WTC11 (cell line): ENCODE measurements around the gene LRRC14B. TPM values are rescaled to one million over a fixed set of nuclear protein-coding genes. Genes with fewer than 3 reads are reported as not detected.

Source experiments
- ATAC-seq: fragments of 200-7000 bp; cut with Tn5 transposase; 2 replicates; pipeline ENCODE4 v1.10.0; 2021; ENCODE audit warnings: mild to moderate bottlenecking, moderate library complexity
- CTCF ChIA-PET: fragments of 300-600 bp; sonication (Branson Sonifier 250); formaldehyde crosslinking; loops from one replicate; lab custom pipeline; 2021; ENCODE audit warnings: antibody characterized with exemption; lab: Charles Lee
- POLR2A ChIA-PET: fragments of 350-600 bp; sonication (Branson Sonifier 250); formaldehyde crosslinking; loops from one replicate; lab custom pipeline; 2021; ENCODE audit warnings: antibody characterized with exemption; lab: Charles Lee
- DNase-seq: peaks from one replicate; pipeline ENCODE4 v3.0.0; 2021; ENCODE audit warnings: low spot score
- H3K27ac Mint-ChIP-seq: 2 replicates; pipeline ENCODE4 v1.8.0; 2021; ENCODE audit warnings: mixed read lengths
- H3K27me3 Mint-ChIP-seq: 2 replicates; pipeline ENCODE4 v1.8.0; 2021; ENCODE audit warnings: low read depth, mild to moderate bottlenecking, moderate library complexity, mixed read lengths
- H3K36me3 Mint-ChIP-seq: 2 replicates; pipeline ENCODE4 v1.8.0; 2021; ENCODE audit warnings: mixed read lengths
- H3K4me1 Mint-ChIP-seq: 2 replicates; pipeline ENCODE4 v1.8.0; 2022; ENCODE audit warnings: mixed read lengths
- H3K4me3 Mint-ChIP-seq: 2 replicates; pipeline ENCODE4 v1.8.0; 2021; ENCODE audit warnings: mild to moderate bottlenecking, moderate library complexity, mixed read lengths
- H3K9me3 Mint-ChIP-seq: 2 replicates; pipeline ENCODE4 v1.8.0; 2021; ENCODE audit warnings: mixed read lengths
- EMX1 ChIP-seq: fragments of 250-450 bp; sonication (Bioruptor Pico); IDR thresholded peaks from 2 replicates; pipeline ENCODE4 v1.8.0; 2021; ENCODE audit warnings: mild to moderate bottlenecking
- GRHL2 ChIP-seq: fragments of 250-450 bp; sonication (Bioruptor Pico); IDR thresholded peaks from 2 replicates; pipeline ENCODE4 v1.8.0; 2022; ENCODE audit warnings: mild to moderate bottlenecking, moderate library complexity; ENCODE audit not compliant: insufficient replicate concordance, severe bottlenecking
- GTF2I ChIP-seq: fragments of 250-450 bp; sonication (Bioruptor Pico); conservative IDR thresholded peaks from 2 replicates; pipeline ENCODE4 v1.4.0; 2021; ENCODE audit warnings: mild to moderate bottlenecking
- JAZF1 ChIP-seq: fragments of 250-450 bp; sonication (Bioruptor Pico); IDR thresholded peaks from 2 replicates; pipeline ENCODE4 v1.9.0; 2021; ENCODE audit warnings: moderate library complexity, mild to moderate bottlenecking, inconsistent platforms
- JUN ChIP-seq: sonication (generic); formaldehyde crosslinking; IDR thresholded peaks from 2 replicates; pipeline ENCODE4 v1.8.0; 2023; ENCODE audit warnings: mild to moderate bottlenecking, missing genetic modification reagents
- MYBL2 ChIP-seq: sonication (generic); formaldehyde crosslinking; IDR thresholded peaks from 2 replicates; pipeline ENCODE4 v1.8.1; 2023; ENCODE audit warnings: mild to moderate bottlenecking, moderate library complexity, missing genetic modification reagents
- RELA ChIP-seq: sonication (generic); formaldehyde crosslinking; IDR thresholded peaks from 2 replicates; pipeline ENCODE4 v1.8.1; 2022; ENCODE audit warnings: missing genetic modification reagents, mild to moderate bottlenecking, borderline replicate concordance
- SP1 ChIP-seq: sonication (generic); formaldehyde crosslinking; conservative IDR thresholded peaks from 2 replicates; pipeline ENCODE4 v1.8.1; 2022; ENCODE audit warnings: missing genetic modification reagents
- ZNF423 ChIP-seq: fragments of 250-450 bp; sonication (Bioruptor Pico); IDR thresholded peaks from 2 replicates; pipeline ENCODE4 v2.1.2; 2022; ENCODE audit warnings: mild to moderate bottlenecking, moderate library complexity
- total RNA-seq: library from RNA; stranded (reverse); gene quantifications from 3 replicates; pipeline ENCODE4 v1.2.3, GENCODE V29; 2021
- TF ChIP-seq, protein P1 (sequence below): sonication (generic); formaldehyde crosslinking; IDR thresholded peaks from 2 replicates; pipeline ENCODE4 v1.8.1; 2022; ENCODE audit warnings: mild to moderate bottlenecking, moderate library complexity, missing genetic modification reagents
- TF ChIP-seq, protein P2 (sequence below): sonication (generic); formaldehyde crosslinking; IDR thresholded peaks from 2 replicates; pipeline ENCODE4 v1.8.1; 2022; ENCODE audit warnings: low read depth, missing genetic modification reagents, borderline replicate concordance
- TF ChIP-seq, protein P3 (sequence below): sonication (generic); formaldehyde crosslinking; IDR thresholded peaks from 2 replicates; pipeline ENCODE4 v1.8.1; 2023; ENCODE audit warnings: mild to moderate bottlenecking, missing genetic modification reagents, borderline replicate concordance
- TF ChIP-seq, protein P4 (sequence below): sonication (generic); formaldehyde crosslinking; IDR thresholded peaks from 2 replicates; pipeline ENCODE4 v1.8.1; 2023; ENCODE audit warnings: mild to moderate bottlenecking, moderate library complexity, missing genetic modification reagents
- TF ChIP-seq, protein P5 (sequence below): fragments of 200-600 bp; IDR thresholded peaks from 2 replicates; pipeline ENCODE4 v1.8.0; 2022; ENCODE audit warnings: antibody characterized with exemption
- TF ChIP-seq, protein P6 (sequence below): fragments of 250-450 bp; sonication (Bioruptor Pico); IDR thresholded peaks from 2 replicates; pipeline ENCODE4 v1.9.0; 2021; ENCODE audit warnings: moderate library complexity, mild to moderate bottlenecking, inconsistent platforms, borderline replicate concordance
- TF ChIP-seq, protein P7 (sequence below): sonication (generic); formaldehyde crosslinking; IDR thresholded peaks from 2 replicates; pipeline ENCODE4 v1.8.1; 2023; ENCODE audit warnings: mild to moderate bottlenecking, missing genetic modification reagents, moderate library complexity
- TF ChIP-seq, protein P8 (sequence below): fragments of 250-450 bp; sonication (Bioruptor Pico); IDR thresholded peaks from 2 replicates; pipeline ENCODE4 v1.9.0; 2021; ENCODE audit warnings: mild to moderate bottlenecking
- TF ChIP-seq, protein P9 (sequence below): sonication (generic); formaldehyde crosslinking; IDR thresholded peaks from 2 replicates; pipeline ENCODE4 v1.8.0; 2023; ENCODE audit warnings: mild to moderate bottlenecking, missing genetic modification reagents

Gene LRRC14B
- total RNA-seq, 1 experiment from 2014 or later, result not detected

DNA sequence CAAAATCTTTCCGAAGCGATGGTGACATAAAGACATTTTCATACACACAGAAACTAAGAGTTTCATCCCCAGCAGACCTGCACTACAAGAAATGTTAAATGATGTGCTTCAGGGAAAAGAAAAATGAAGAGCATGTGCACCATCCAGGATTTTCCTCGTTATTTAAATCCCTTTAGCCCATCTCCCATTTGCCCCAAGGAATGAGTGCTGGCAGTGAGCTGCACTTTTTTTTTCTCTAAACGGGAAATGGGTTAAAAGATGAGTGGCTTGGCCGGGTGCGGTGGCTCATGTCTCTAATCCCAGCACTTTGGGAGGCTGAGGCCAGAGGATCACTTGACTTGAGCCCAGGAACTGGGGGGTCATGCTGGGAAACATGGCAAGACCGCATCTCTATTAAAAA is 6.8 kb upstream of the LRRC14B start:
- Mint-ChIP-seq H3K4me1 (peaks cover 21% of the 10 kb centered on the region), H3K4me3 (no peak overlapping the region), H3K27ac (no peak overlapping the region), H3K9me3 (no peaks in the 10 kb centered on the region), H3K36me3 (peaks cover 20% of the 10 kb centered on the region), H3K27me3 (no peaks in the 10 kb centered on the region; the same call in 1 of the 2 replicates)
- ChIA-PET CTCF (no interaction called here), POLR2A (no interaction called here)
- no peak for TF ChIP-seq EMX1 (CRISPR knock-in tag)
- TF ChIP-seq JUN (CRISPR knock-in tag), result no peak
- TF ChIP-seq, protein P1, sequence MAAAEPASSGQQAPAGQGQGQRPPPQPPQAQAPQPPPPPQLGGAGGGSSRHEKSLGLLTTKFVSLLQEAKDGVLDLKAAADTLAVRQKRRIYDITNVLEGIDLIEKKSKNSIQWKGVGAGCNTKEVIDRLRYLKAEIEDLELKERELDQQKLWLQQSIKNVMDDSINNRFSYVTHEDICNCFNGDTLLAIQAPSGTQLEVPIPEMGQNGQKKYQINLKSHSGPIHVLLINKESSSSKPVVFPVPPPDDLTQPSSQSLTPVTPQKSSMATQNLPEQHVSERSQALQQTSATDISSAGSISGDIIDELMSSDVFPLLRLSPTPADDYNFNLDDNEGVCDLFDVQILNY (CRISPR knock-in tag), result no peak
- no peak for TF ChIP-seq GRHL2 (CRISPR knock-in tag)
- TF ChIP-seq JAZF1, result no peak
- no peak for TF ChIP-seq ZNF423 (CRISPR knock-in tag)
- no peak for TF ChIP-seq SP1
- no peak for TF ChIP-seq RELA (CRISPR knock-in tag)
- TF ChIP-seq, protein P2, sequence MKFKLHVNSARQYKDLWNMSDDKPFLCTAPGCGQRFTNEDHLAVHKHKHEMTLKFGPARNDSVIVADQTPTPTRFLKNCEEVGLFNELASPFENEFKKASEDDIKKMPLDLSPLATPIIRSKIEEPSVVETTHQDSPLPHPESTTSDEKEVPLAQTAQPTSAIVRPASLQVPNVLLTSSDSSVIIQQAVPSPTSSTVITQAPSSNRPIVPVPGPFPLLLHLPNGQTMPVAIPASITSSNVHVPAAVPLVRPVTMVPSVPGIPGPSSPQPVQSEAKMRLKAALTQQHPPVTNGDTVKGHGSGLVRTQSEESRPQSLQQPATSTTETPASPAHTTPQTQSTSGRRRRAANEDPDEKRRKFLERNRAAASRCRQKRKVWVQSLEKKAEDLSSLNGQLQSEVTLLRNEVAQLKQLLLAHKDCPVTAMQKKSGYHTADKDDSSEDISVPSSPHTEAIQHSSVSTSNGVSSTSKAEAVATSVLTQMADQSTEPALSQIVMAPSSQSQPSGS (CRISPR knock-in tag), result no peak
- TF ChIP-seq, protein P3, sequence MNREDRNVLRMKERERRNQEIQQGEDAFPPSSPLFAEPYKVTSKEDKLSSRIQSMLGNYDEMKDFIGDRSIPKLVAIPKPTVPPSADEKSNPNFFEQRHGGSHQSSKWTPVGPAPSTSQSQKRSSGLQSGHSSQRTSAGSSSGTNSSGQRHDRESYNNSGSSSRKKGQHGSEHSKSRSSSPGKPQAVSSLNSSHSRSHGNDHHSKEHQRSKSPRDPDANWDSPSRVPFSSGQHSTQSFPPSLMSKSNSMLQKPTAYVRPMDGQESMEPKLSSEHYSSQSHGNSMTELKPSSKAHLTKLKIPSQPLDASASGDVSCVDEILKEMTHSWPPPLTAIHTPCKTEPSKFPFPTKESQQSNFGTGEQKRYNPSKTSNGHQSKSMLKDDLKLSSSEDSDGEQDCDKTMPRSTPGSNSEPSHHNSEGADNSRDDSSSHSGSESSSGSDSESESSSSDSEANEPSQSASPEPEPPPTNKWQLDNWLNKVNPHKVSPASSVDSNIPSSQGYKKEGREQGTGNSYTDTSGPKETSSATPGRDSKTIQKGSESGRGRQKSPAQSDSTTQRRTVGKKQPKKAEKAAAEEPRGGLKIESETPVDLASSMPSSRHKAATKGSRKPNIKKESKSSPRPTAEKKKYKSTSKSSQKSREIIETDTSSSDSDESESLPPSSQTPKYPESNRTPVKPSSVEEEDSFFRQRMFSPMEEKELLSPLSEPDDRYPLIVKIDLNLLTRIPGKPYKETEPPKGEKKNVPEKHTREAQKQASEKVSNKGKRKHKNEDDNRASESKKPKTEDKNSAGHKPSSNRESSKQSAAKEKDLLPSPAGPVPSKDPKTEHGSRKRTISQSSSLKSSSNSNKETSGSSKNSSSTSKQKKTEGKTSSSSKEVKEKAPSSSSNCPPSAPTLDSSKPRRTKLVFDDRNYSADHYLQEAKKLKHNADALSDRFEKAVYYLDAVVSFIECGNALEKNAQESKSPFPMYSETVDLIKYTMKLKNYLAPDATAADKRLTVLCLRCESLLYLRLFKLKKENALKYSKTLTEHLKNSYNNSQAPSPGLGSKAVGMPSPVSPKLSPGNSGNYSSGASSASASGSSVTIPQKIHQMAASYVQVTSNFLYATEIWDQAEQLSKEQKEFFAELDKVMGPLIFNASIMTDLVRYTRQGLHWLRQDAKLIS (CRISPR knock-in tag), result no peak
- TF ChIP-seq, protein P4, sequence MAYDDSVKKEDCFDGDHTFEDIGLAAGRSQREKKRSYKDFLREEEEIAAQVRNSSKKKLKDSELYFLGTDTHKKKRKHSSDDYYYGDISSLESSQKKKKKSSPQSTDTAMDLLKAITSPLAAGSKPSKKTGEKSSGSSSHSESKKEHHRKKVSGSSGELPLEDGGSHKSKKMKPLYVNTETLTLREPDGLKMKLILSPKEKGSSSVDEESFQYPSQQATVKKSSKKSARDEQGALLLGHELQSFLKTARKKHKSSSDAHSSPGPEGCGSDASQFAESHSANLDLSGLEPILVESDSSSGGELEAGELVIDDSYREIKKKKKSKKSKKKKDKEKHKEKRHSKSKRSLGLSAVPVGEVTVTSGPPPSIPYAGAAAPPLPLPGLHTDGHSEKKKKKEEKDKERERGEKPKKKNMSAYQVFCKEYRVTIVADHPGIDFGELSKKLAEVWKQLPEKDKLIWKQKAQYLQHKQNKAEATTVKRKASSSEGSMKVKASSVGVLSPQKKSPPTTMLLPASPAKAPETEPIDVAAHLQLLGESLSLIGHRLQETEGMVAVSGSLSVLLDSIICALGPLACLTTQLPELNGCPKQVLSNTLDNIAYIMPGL, result no peak
- TF ChIP-seq, protein P5, sequence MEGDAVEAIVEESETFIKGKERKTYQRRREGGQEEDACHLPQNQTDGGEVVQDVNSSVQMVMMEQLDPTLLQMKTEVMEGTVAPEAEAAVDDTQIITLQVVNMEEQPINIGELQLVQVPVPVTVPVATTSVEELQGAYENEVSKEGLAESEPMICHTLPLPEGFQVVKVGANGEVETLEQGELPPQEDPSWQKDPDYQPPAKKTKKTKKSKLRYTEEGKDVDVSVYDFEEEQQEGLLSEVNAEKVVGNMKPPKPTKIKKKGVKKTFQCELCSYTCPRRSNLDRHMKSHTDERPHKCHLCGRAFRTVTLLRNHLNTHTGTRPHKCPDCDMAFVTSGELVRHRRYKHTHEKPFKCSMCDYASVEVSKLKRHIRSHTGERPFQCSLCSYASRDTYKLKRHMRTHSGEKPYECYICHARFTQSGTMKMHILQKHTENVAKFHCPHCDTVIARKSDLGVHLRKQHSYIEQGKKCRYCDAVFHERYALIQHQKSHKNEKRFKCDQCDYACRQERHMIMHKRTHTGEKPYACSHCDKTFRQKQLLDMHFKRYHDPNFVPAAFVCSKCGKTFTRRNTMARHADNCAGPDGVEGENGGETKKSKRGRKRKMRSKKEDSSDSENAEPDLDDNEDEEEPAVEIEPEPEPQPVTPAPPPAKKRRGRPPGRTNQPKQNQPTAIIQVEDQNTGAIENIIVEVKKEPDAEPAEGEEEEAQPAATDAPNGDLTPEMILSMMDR, result no peak
- TF ChIP-seq, protein P6, sequence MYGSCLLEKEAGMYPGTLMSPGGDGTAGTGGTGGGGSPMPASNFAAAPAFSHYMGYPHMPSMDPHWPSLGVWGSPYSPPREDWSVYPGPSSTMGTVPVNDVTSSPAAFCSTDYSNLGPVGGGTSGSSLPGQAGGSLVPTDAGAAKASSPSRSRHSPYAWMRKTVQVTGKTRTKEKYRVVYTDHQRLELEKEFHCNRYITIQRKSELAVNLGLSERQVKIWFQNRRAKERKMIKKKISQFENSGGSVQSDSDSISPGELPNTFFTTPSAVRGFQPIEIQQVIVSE (CRISPR knock-in tag), result no peak
- TF ChIP-seq, protein P7, sequence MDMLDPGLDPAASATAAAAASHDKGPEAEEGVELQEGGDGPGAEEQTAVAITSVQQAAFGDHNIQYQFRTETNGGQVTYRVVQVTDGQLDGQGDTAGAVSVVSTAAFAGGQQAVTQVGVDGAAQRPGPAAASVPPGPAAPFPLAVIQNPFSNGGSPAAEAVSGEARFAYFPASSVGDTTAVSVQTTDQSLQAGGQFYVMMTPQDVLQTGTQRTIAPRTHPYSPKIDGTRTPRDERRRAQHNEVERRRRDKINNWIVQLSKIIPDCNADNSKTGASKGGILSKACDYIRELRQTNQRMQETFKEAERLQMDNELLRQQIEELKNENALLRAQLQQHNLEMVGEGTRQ (CRISPR knock-in tag), result no peak
- TF ChIP-seq, protein P8, sequence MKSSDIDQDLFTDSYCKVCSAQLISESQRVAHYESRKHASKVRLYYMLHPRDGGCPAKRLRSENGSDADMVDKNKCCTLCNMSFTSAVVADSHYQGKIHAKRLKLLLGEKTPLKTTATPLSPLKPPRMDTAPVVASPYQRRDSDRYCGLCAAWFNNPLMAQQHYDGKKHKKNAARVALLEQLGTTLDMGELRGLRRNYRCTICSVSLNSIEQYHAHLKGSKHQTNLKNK, result no peak
- no peak for TF ChIP-seq GTF2I
- TF ChIP-seq, protein P9, sequence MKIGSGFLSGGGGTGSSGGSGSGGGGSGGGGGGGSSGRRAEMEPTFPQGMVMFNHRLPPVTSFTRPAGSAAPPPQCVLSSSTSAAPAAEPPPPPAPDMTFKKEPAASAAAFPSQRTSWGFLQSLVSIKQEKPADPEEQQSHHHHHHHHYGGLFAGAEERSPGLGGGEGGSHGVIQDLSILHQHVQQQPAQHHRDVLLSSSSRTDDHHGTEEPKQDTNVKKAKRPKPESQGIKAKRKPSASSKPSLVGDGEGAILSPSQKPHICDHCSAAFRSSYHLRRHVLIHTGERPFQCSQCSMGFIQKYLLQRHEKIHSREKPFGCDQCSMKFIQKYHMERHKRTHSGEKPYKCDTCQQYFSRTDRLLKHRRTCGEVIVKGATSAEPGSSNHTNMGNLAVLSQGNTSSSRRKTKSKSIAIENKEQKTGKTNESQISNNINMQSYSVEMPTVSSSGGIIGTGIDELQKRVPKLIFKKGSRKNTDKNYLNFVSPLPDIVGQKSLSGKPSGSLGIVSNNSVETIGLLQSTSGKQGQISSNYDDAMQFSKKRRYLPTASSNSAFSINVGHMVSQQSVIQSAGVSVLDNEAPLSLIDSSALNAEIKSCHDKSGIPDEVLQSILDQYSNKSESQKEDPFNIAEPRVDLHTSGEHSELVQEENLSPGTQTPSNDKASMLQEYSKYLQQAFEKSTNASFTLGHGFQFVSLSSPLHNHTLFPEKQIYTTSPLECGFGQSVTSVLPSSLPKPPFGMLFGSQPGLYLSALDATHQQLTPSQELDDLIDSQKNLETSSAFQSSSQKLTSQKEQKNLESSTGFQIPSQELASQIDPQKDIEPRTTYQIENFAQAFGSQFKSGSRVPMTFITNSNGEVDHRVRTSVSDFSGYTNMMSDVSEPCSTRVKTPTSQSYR (CRISPR knock-in tag), result no peak
- no peak for TF ChIP-seq MYBL2 (CRISPR knock-in tag)
- DNase-seq (no peak), ATAC-seq (no peak)
